NCI-H345 treated with DMSO at 0.1 percent for 48 hours (cell line): ENCODE results near the gene PDGFD.

Source experiments
- DNase-seq: peaks from one replicate; lab custom pipeline; 2025; ENCODE audit not compliant: unreplicated experiment; lab: John Stamatoyannopoulos, UW

Gene PDGFD

GRCh38 chr11:103890654-103891053, 273.3 kb downstream of the PDGFD start:
- DNase-seq = no peak

- DNase-seq = no peak
Observed at GRCh38 chr11:103889679-103890078, 274.3 kb downstream of the PDGFD start.

GRCh38 chr11:103888541-103888951, 275.4 kb downstream of the PDGFD start:
- DNase-seq = no peak

- DNase-seq = no peak
Observed at GRCh38 chr11:103887001-103887658, 276.8 kb downstream of the PDGFD start.

- DNase-seq = no peak
Observed at GRCh38 chr11:103883856-103884255, 280.1 kb downstream of the PDGFD start.

GRCh38 chr11:103883291-103883690, 280.7 kb downstream of the PDGFD start:
- DNase-seq = no peak

- DNase-seq = no peak
Observed at GRCh38 chr11:103881584-103881983, 282.4 kb downstream of the PDGFD start.

- no peak for DNase-seq
Observed at GRCh38 chr11:103880968-103881367, 283.0 kb downstream of the PDGFD start.

GRCh38 chr11:103878646-103879045, 285.3 kb downstream of the PDGFD start:
- DNase-seq = no peak

- DNase-seq = no peak
Observed at GRCh38 chr11:103877221-103877620, 286.7 kb downstream of the PDGFD start.

GRCh38 chr11:103875855-103876510, 288.0 kb downstream of the PDGFD start:
- no peak for DNase-seq

GRCh38 chr11:103872748-103873147, 291.2 kb downstream of the PDGFD start:
- DNase-seq = no peak

- no peak for DNase-seq
Observed at GRCh38 chr11:103871923-103872551, 291.9 kb downstream of the PDGFD start.

- no peak for DNase-seq
Observed at GRCh38 chr11:103870821-103871309, 293.1 kb downstream of the PDGFD start.

- DNase-seq = no peak
Observed at GRCh38 chr11:103867481-103867880, 296.5 kb downstream of the PDGFD start.

- no peak for DNase-seq
Observed at GRCh38 chr11:103863497-103863896, 300.4 kb downstream of the PDGFD start.

GRCh38 chr11:103862802-103863174, 301.2 kb downstream of the PDGFD start:
- DNase-seq = no peak

- DNase-seq = no peak
Observed at GRCh38 chr11:103862094-103862801, 301.7 kb downstream of the PDGFD start.
